ENCODE results near the gene PRKG1.

Gene PRKG1

GRCh38 chr10:52170776-52171175, 1096.5 kb downstream of the PRKG1 start:
- Histone ChIP-seq H3K27me3 (ENCODE audit: insufficient read depth, low read length, poor library complexity) (no peaks in the 10 kb centered on the region), H2BK15ac (replicated peaks; ENCODE audit: low read depth) (no peak overlapping the region), H3K4me1 (ENCODE audit: control insufficient read depth, low read depth, low read length) (no peaks in the 10 kb centered on the region), H3K56ac (ENCODE audit: low read length) (no peak overlapping the region), H2BK120ac (ENCODE audit: low read depth, low read length) (no peak overlapping the region), H3K79me2 (ENCODE audit: control insufficient read depth, insufficient read depth, low read length) (no peaks in the 10 kb centered on the region), H3K4me3 (ENCODE audit: low read length) (no peak overlapping the region), H3K4ac (ENCODE audit: low read depth, low read length) (no peak overlapping the region), H3K27ac (ENCODE audit: low read depth, low read length) (no peak overlapping the region), H3K23ac (ENCODE audit: low read length) (no peak overlapping the region), H4K8ac (ENCODE audit: low read depth, low read length) (no peak overlapping the region), H3K4me2 (ENCODE audit: low read length) (no peak overlapping the region), H4K5ac (ENCODE audit: low read length) (no peak overlapping the region), H3K18ac (ENCODE audit: low read length) (no peak overlapping the region), H3K79me1 (ENCODE audit: low read length) (no peaks in the 10 kb centered on the region), H3K36me3 (ENCODE audit: control insufficient read depth, insufficient read depth, low read length) (no peaks in the 10 kb centered on the region), H2BK5ac (ENCODE audit: low read length) (no peak overlapping the region), H3K9ac (ENCODE audit: low read length) (no peak overlapping the region), H2AK5ac (ENCODE audit: low read length) (no peak overlapping the region)
- WGBS (ENCODE audit: extremely low coverage, insufficient coverage, low lambda C conversion rate): no CpG with 5 or more reads among the region's 4 CpGs
- DNase-seq: peak; percentile 92

- H2BK120ac ChIP-seq (ENCODE audit: low read depth, low read length): no peak overlapping the region
- no peak overlapping the region for H3K9ac ChIP-seq (ENCODE audit: low read length)
- no peaks in the 10 kb centered on the region for H3K36me3 ChIP-seq (ENCODE audit: control insufficient read depth, insufficient read depth, low read length)
- peak; percentile 66 for DNase-seq
- H3K79me2 ChIP-seq (ENCODE audit: control insufficient read depth, insufficient read depth, low read length): no peaks in the 10 kb centered on the region
- H4K8ac ChIP-seq (ENCODE audit: low read depth, low read length): peak overlapping the region; percentile 76
- H4K5ac ChIP-seq (ENCODE audit: low read length): no peak overlapping the region
- no peak overlapping the region for H3K4me2 ChIP-seq (ENCODE audit: low read length)
- no peak overlapping the region for H3K27ac ChIP-seq (ENCODE audit: low read depth, low read length)
- no peaks in the 10 kb centered on the region for H3K79me1 ChIP-seq (ENCODE audit: low read length)
- WGBS (ENCODE audit: extremely low coverage, insufficient coverage, low lambda C conversion rate): no CpG with 5 or more reads among the region's 1 CpG
- no peak overlapping the region for H3K56ac ChIP-seq (ENCODE audit: low read length)
- H3K4me1 ChIP-seq (ENCODE audit: control insufficient read depth, low read depth, low read length): no peaks in the 10 kb centered on the region
- H3K27me3 ChIP-seq (ENCODE audit: insufficient read depth, low read length, poor library complexity): no peaks in the 10 kb centered on the region
- H2AK5ac ChIP-seq (ENCODE audit: low read length): no peak overlapping the region
- H2BK5ac ChIP-seq (ENCODE audit: low read length): no peak overlapping the region
- H3K4me3 ChIP-seq (ENCODE audit: low read length): no peak overlapping the region
- no peak overlapping the region for H3K4ac ChIP-seq (ENCODE audit: low read depth, low read length)
- H3K23ac ChIP-seq (ENCODE audit: low read length): no peak overlapping the region
- no peak overlapping the region for H2BK15ac ChIP-seq (replicated peaks; ENCODE audit: low read depth)
- no peak overlapping the region for H3K18ac ChIP-seq (ENCODE audit: low read length)
Observed at GRCh38 chr10:52172581-52172980, 1098.3 kb downstream of the PRKG1 start.

GRCh38 chr10:52185256-52185655, 1111.0 kb downstream of the PRKG1 start:
- Histone ChIP-seq H3K9ac (ENCODE audit: low read length) (no peak overlapping the region), H4K8ac (ENCODE audit: low read depth, low read length) (no peak overlapping the region), H2BK120ac (ENCODE audit: low read depth, low read length) (no peak overlapping the region), H3K27ac (ENCODE audit: low read depth, low read length) (no peak overlapping the region), H3K4me2 (ENCODE audit: low read length) (no peak overlapping the region), H3K36me3 (ENCODE audit: control insufficient read depth, insufficient read depth, low read length) (no peaks in the 10 kb centered on the region), H3K23ac (ENCODE audit: low read length) (no peak overlapping the region), H3K4me3 (ENCODE audit: low read length) (no peak overlapping the region), H2BK15ac (replicated peaks; ENCODE audit: low read depth) (no peak overlapping the region), H3K79me1 (ENCODE audit: low read length) (no peaks in the 10 kb centered on the region), H3K4me1 (ENCODE audit: control insufficient read depth, low read depth, low read length) (no peaks in the 10 kb centered on the region), H3K4ac (ENCODE audit: low read depth, low read length) (no peak overlapping the region), H2AK5ac (ENCODE audit: low read length) (no peak overlapping the region), H2BK5ac (ENCODE audit: low read length) (no peak overlapping the region), H3K56ac (ENCODE audit: low read length) (no peak overlapping the region), H3K79me2 (ENCODE audit: control insufficient read depth, insufficient read depth, low read length) (no peaks in the 10 kb centered on the region), H4K5ac (ENCODE audit: low read length) (no peak overlapping the region), H3K18ac (ENCODE audit: low read length) (no peak overlapping the region), H3K27me3 (ENCODE audit: insufficient read depth, low read length, poor library complexity) (no peaks in the 10 kb centered on the region)
- no peak for DNase-seq

- no peak overlapping the region for H3K9ac ChIP-seq (ENCODE audit: low read length)
- no peak overlapping the region for H4K5ac ChIP-seq (ENCODE audit: low read length)
- H3K79me2 ChIP-seq (ENCODE audit: control insufficient read depth, insufficient read depth, low read length): no peaks in the 10 kb centered on the region
- no peak overlapping the region for H3K4me3 ChIP-seq (ENCODE audit: low read length)
- H2BK120ac ChIP-seq (ENCODE audit: low read depth, low read length): no peak overlapping the region
- no peak overlapping the region for H2BK15ac ChIP-seq (replicated peaks; ENCODE audit: low read depth)
- peak; percentile 36 for DNase-seq
- no peak overlapping the region for H3K27ac ChIP-seq (ENCODE audit: low read depth, low read length)
- no peaks in the 10 kb centered on the region for H3K4me1 ChIP-seq (ENCODE audit: control insufficient read depth, low read depth, low read length)
- no peaks in the 10 kb centered on the region for H3K79me1 ChIP-seq (ENCODE audit: low read length)
- H3K36me3 ChIP-seq (ENCODE audit: control insufficient read depth, insufficient read depth, low read length): no peaks in the 10 kb centered on the region
- no peak overlapping the region for H3K18ac ChIP-seq (ENCODE audit: low read length)
- no peak overlapping the region for H2BK5ac ChIP-seq (ENCODE audit: low read length)
- H4K8ac ChIP-seq (ENCODE audit: low read depth, low read length): no peak overlapping the region
- no peak overlapping the region for H3K56ac ChIP-seq (ENCODE audit: low read length)
- no peaks in the 10 kb centered on the region for H3K27me3 ChIP-seq (ENCODE audit: insufficient read depth, low read length, poor library complexity)
- H2AK5ac ChIP-seq (ENCODE audit: low read length): no peak overlapping the region
- WGBS (ENCODE audit: extremely low coverage, insufficient coverage, low lambda C conversion rate): 100% methylated on average over 1 of the region's 3 CpGs
- H3K23ac ChIP-seq (ENCODE audit: low read length): no peak overlapping the region
- H3K4ac ChIP-seq (ENCODE audit: low read depth, low read length): no peak overlapping the region
- no peak overlapping the region for H3K4me2 ChIP-seq (ENCODE audit: low read length)
Observed at GRCh38 chr10:52187521-52188258, 1113.4 kb downstream of the PRKG1 start.

- no CpG with 5 or more reads among the region's 5 CpGs for WGBS (ENCODE audit: extremely low coverage, insufficient coverage, low lambda C conversion rate)
Observed at GRCh38 chr10:52191049-52191448, 1116.8 kb downstream of the PRKG1 start.

GRCh38 chr10:52194191-52194590, 1119.9 kb downstream of the PRKG1 start:
- Histone ChIP-seq H3K27ac (ENCODE audit: low read depth, low read length) (no peak overlapping the region), H3K79me1 (ENCODE audit: low read length) (no peaks in the 10 kb centered on the region), H3K4me1 (ENCODE audit: control insufficient read depth, low read depth, low read length) (no peaks in the 10 kb centered on the region), H4K8ac (ENCODE audit: low read depth, low read length) (no peak overlapping the region), H2BK120ac (ENCODE audit: low read depth, low read length) (no peak overlapping the region), H3K79me2 (ENCODE audit: control insufficient read depth, insufficient read depth, low read length) (no peaks in the 10 kb centered on the region), H4K5ac (ENCODE audit: low read length) (no peak overlapping the region), H3K56ac (ENCODE audit: low read length) (no peak overlapping the region), H2BK15ac (replicated peaks; ENCODE audit: low read depth) (no peak overlapping the region), H3K36me3 (ENCODE audit: control insufficient read depth, insufficient read depth, low read length) (no peaks in the 10 kb centered on the region), H3K4me2 (ENCODE audit: low read length) (no peak overlapping the region), H3K4me3 (ENCODE audit: low read length) (no peak overlapping the region), H3K4ac (ENCODE audit: low read depth, low read length) (no peak overlapping the region), H3K9ac (ENCODE audit: low read length) (no peak overlapping the region), H2BK5ac (ENCODE audit: low read length) (no peak overlapping the region), H3K23ac (ENCODE audit: low read length) (no peak overlapping the region), H3K18ac (ENCODE audit: low read length) (no peak overlapping the region), H3K27me3 (ENCODE audit: insufficient read depth, low read length, poor library complexity) (no peaks in the 10 kb centered on the region), H2AK5ac (ENCODE audit: low read length) (no peak overlapping the region)
- WGBS (ENCODE audit: extremely low coverage, insufficient coverage, low lambda C conversion rate): no CpG with 5 or more reads among the region's 3 CpGs
- DNase-seq: no peak

More at GRCh38 chr10:52191049-52191448, 1116.8 kb downstream of the PRKG1 start:
- H3K4me2 ChIP-seq (ENCODE audit: low read length): no peak overlapping the region
- no peak overlapping the region for H3K27ac ChIP-seq (ENCODE audit: low read depth, low read length)
- no peak overlapping the region for H3K18ac ChIP-seq (ENCODE audit: low read length)
- no peaks in the 10 kb centered on the region for H3K79me1 ChIP-seq (ENCODE audit: low read length)
- no peak overlapping the region for H2BK5ac ChIP-seq (ENCODE audit: low read length)
- no peaks in the 10 kb centered on the region for H3K27me3 ChIP-seq (ENCODE audit: insufficient read depth, low read length, poor library complexity)
- no peaks in the 10 kb centered on the region for H3K4me1 ChIP-seq (ENCODE audit: control insufficient read depth, low read depth, low read length)
- no peak overlapping the region for H3K23ac ChIP-seq (ENCODE audit: low read length)
- no peak overlapping the region for H4K5ac ChIP-seq (ENCODE audit: low read length)
- H3K79me2 ChIP-seq (ENCODE audit: control insufficient read depth, insufficient read depth, low read length): no peaks in the 10 kb centered on the region
- no peak overlapping the region for H4K8ac ChIP-seq (ENCODE audit: low read depth, low read length)
- no peak overlapping the region for H3K9ac ChIP-seq (ENCODE audit: low read length)
- no peaks in the 10 kb centered on the region for H3K36me3 ChIP-seq (ENCODE audit: control insufficient read depth, insufficient read depth, low read length)
- no peak overlapping the region for H3K4me3 ChIP-seq (ENCODE audit: low read length)
- no peak overlapping the region for H3K4ac ChIP-seq (ENCODE audit: low read depth, low read length)
- no peak overlapping the region for H2AK5ac ChIP-seq (ENCODE audit: low read length)
- H2BK15ac ChIP-seq (replicated peaks; ENCODE audit: low read depth): no peak overlapping the region
- peak overlapping the region; percentile 19 for H3K56ac ChIP-seq (ENCODE audit: low read length)
- no peak overlapping the region for H2BK120ac ChIP-seq (ENCODE audit: low read depth, low read length)
- DNase-seq: no peak
